Islet precursor cell (in vitro differentiated cells): ENCODE measurements around the gene TOX3.

Source experiments
- DNase-seq: peaks from one replicate; pipeline ENCODE4 v3.0.0-alpha.2; 2018

The TOX3 gene

GRCh38 chr16:52535076-52535475 lies 11.9 kb downstream of the TOX3 start:
- no peak for DNase-seq

- no peak for DNase-seq
Measured at GRCh38 chr16:52533296-52533695, 13.6 kb downstream of the TOX3 start.

GRCh38 chr16:52532384-52532783 lies 14.6 kb downstream of the TOX3 start:
- DNase-seq: no peak

- no peak for DNase-seq
Measured at GRCh38 chr16:52529226-52529625, 17.7 kb downstream of the TOX3 start.

- DNase-seq: no peak
Measured at GRCh38 chr16:52528393-52529065, 18.4 kb downstream of the TOX3 start.

- DNase-seq: no peak
Measured at GRCh38 chr16:52526830-52527229, 20.1 kb downstream of the TOX3 start.

- DNase-seq: no peak
Measured at GRCh38 chr16:52526116-52526828, 20.7 kb downstream of the TOX3 start.

GRCh38 chr16:52521570-52521969 lies 25.4 kb downstream of the TOX3 start:
- DNase-seq: no peak

GRCh38 chr16:52518884-52519283 lies 28.1 kb downstream of the TOX3 start:
- no peak for DNase-seq

- no peak for DNase-seq
Measured at GRCh38 chr16:52515068-52515671, 31.8 kb downstream of the TOX3 start.

GRCh38 chr16:52512297-52512987 lies 34.5 kb downstream of the TOX3 start:
- no peak for DNase-seq

GRCh38 chr16:52501746-52502145 lies 45.2 kb downstream of the TOX3 start:
- no peak for DNase-seq

GRCh38 chr16:52500963-52501362 lies 46.0 kb downstream of the TOX3 start:
- DNase-seq: no peak

- DNase-seq: no peak
Measured at GRCh38 chr16:52499060-52499440, 47.9 kb downstream of the TOX3 start.

GRCh38 chr16:52498328-52499059 lies 48.4 kb downstream of the TOX3 start:
- no peak for DNase-seq

GRCh38 chr16:52497067-52497816 lies 49.7 kb downstream of the TOX3 start:
- DNase-seq: no peak

- DNase-seq: no peak
Measured at GRCh38 chr16:52496051-52496876, 50.7 kb downstream of the TOX3 start.

- no peak for DNase-seq
Measured at GRCh38 chr16:52494621-52495020, 52.3 kb downstream of the TOX3 start.

- no peak for DNase-seq
Measured at GRCh38 chr16:52494145-52494544, 52.8 kb downstream of the TOX3 start.

GRCh38 chr16:52492789-52493357 lies 54.1 kb downstream of the TOX3 start:
- no peak for DNase-seq

GRCh38 chr16:52491216-52491615 lies 55.7 kb downstream of the TOX3 start:
- no peak for DNase-seq
